ENCODE measurements around the gene SLC37A1. TPM values are rescaled to one million over a fixed set of nuclear protein-coding genes. Genes with fewer than 3 reads are reported as not detected.

Gene SLC37A1
- total RNA-seq, 2 donors from 2014 or later: 6.6 to 9.6 TPM

DNA sequence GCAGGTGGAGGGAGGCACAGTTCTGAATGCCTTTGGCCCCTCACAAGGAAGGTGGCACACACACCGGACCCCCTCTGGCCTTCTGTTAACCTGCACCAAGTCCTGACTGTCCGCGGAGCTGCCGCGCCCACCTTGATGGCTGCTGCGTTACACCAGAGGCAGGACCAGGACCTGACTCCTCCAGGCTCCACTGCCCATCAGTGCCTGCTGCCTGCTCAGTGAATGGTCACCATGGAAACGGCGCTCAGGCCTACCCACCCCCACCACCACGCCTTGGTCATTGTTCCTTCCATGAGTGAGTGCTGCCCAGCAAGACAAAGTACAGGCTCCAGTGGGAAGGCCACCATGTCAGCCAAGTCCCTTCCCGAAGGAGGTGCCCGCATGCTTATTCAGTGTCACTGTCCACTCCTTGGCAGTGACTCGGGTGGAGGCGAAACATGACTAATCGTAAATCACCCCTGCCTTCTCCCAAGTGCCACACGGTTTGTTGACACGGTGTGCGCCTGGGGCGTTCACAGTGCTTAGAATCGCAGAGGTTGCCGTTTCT, 57.3 kb downstream of the SLC37A1 start:
- no peak overlapping the region for H3K4me3 ChIP-seq
- ATAC-seq (ENCODE audit: insufficient number of reproducible peaks, low FRiP score, low read depth) (no peak), DNase-seq (ENCODE audit: low spot score) (no peak)
- H3K36me3 ChIP-seq: peaks cover 3% of the 10 kb centered on the region
- no peaks in the 10 kb centered on the region for H3K9me3 ChIP-seq
- no peak for TF ChIP-seq CTCF (IDR thresholded peaks at IDR 0.05)
- no peak overlapping the region for H3K27ac ChIP-seq
- no peaks in the 10 kb centered on the region for H3K4me1 ChIP-seq (ENCODE audit: control insufficient read depth in 1 of 2, low read depth in 2 of 2)
- no peaks in the 10 kb centered on the region for H3K27me3 ChIP-seq (replicated peaks; ENCODE audit: insufficient read depth)

- no peak overlapping the region for H3K27ac ChIP-seq
- H3K27me3 ChIP-seq (replicated peaks; ENCODE audit: insufficient read depth): no peaks in the 10 kb centered on the region
- no peak overlapping the region for H3K4me3 ChIP-seq
- H3K36me3 ChIP-seq: peaks cover 3% of the 10 kb centered on the region
- no peaks in the 10 kb centered on the region for H3K9me3 ChIP-seq
- ATAC-seq (ENCODE audit: insufficient number of reproducible peaks, low FRiP score, low read depth) (no peak), DNase-seq (ENCODE audit: low spot score) (no peak)
- no peaks in the 10 kb centered on the region for H3K4me1 ChIP-seq (ENCODE audit: control insufficient read depth in 1 of 2, low read depth in 2 of 2)
- no peak for TF ChIP-seq CTCF (IDR thresholded peaks at IDR 0.05)
Measured at GRCh38 chr21:42571391-42572150, 57.9 kb downstream of the SLC37A1 start.

GRCh38 chr21:42572906-42573495, 59.3 kb downstream of the SLC37A1 start:
- Histone ChIP-seq H3K27ac (no peak overlapping the region), H3K27me3 (replicated peaks; ENCODE audit: insufficient read depth) (no peaks in the 10 kb centered on the region), H3K9me3 (no peaks in the 10 kb centered on the region), H3K36me3 (peaks cover 3% of the 10 kb centered on the region), H3K4me1 (ENCODE audit: control insufficient read depth in 1 of 2, low read depth in 2 of 2) (no peaks in the 10 kb centered on the region), H3K4me3 (no peak overlapping the region)
- DNase-seq (ENCODE audit: low spot score): no peak
- no peak for ATAC-seq (ENCODE audit: insufficient number of reproducible peaks, low FRiP score, low read depth)
- TF ChIP-seq CTCF (IDR thresholded peaks at IDR 0.05): no peak

DNA sequence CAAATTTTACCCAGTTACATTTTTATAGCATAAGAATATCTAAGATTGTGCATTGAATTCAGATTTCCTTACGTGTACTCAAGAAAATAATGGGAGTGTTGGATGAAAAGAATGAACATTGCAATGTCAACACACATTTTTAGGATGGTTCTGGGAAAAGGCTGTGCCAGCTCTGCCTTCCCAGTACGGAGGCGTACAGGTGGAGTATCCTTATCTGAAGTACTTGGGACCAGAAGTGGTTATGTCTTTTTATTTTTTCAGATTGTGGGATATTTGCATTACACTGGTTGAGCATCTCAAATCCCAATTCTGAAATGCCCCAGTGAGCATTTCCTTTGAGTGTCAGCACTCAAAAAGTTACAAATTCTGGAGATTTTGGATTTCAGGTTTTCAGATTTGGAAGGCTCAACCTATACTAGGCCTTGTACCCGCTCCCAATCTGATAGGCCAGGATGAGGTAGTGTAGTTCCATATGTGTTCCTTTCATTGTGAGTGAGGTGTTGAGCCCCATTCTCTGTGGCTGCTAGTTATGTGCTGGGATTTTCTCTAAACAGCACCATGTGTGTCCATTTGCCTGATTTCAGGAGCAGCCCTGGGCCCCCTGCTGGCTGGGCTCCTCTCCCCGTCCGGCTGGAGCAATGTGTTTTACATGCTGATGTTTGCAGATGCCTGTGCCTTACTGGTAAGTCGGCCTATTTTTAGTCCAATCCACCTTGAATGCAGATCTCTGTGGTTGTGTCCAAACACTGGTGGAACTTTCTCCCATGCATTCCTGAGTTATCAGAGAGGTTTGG, 60.8 kb downstream of the SLC37A1 start:
- TF ChIP-seq CTCF (IDR thresholded peaks at IDR 0.05): no peak
- H3K4me3 ChIP-seq: no peak overlapping the region
- no peak for DNase-seq (ENCODE audit: low spot score)
- no peaks in the 10 kb centered on the region for H3K9me3 ChIP-seq
- no peak overlapping the region for H3K27ac ChIP-seq
- no peak for ATAC-seq (ENCODE audit: insufficient number of reproducible peaks, low FRiP score, low read depth)
- H3K27me3 ChIP-seq (replicated peaks; ENCODE audit: insufficient read depth): no peaks in the 10 kb centered on the region
- no peaks in the 10 kb centered on the region for H3K4me1 ChIP-seq (ENCODE audit: control insufficient read depth in 1 of 2, low read depth in 2 of 2)
- peaks cover 3% of the 10 kb centered on the region for H3K36me3 ChIP-seq

GRCh38 chr21:42575111-42575510, 61.5 kb downstream of the SLC37A1 start:
- Histone ChIP-seq H3K27ac (no peak overlapping the region), H3K36me3 (peaks cover 3% of the 10 kb centered on the region), H3K27me3 (replicated peaks; ENCODE audit: insufficient read depth) (no peaks in the 10 kb centered on the region), H3K4me3 (no peak overlapping the region), H3K9me3 (no peaks in the 10 kb centered on the region), H3K4me1 (ENCODE audit: control insufficient read depth in 1 of 2, low read depth in 2 of 2) (no peaks in the 10 kb centered on the region)
- DNase-seq (ENCODE audit: low spot score) (no peak), ATAC-seq (ENCODE audit: insufficient number of reproducible peaks, low FRiP score, low read depth) (no peak)
- TF ChIP-seq CTCF (IDR thresholded peaks at IDR 0.05): no peak

All from thoracic aorta (tissue), 2 donors.